HG03575 (cell line): ENCODE data around the gene DAD1.
A peak's percentile ranks its signal among the peaks of the same experiment; 100 is the strongest.
"Not testable (repeated sequence)": the region's sequence is repeated elsewhere in the genome, so short reads cannot be mapped to it uniquely, and the experiment has no call there.

ENCODE experiments used
- ATAC-seq: cut with Tn5 transposase; IDR thresholded peaks from one replicate; pipeline ENCODE4 v1.9.1; 2021; ENCODE audit not compliant: unreplicated experiment, insufficient number of reproducible peaks, low FRiP score; ENCODE audit errors: extremely low read depth

DAD1 gene

GRCh38 chr14:22544406-22544805, 44.6 kb downstream of the DAD1 start:
- ATAC-seq, result no peak

- not testable (repeated sequence) for ATAC-seq
Measured at GRCh38 chr14:22543570-22544357, 45.3 kb downstream of the DAD1 start.

GRCh38 chr14:22542360-22542759, 46.7 kb downstream of the DAD1 start:
- ATAC-seq, result no peak

- ATAC-seq, result no peak
Measured at GRCh38 chr14:22541721-22542120, 47.3 kb downstream of the DAD1 start.

- ATAC-seq, result no peak
Measured at GRCh38 chr14:22540811-22541360, 48.1 kb downstream of the DAD1 start.

GRCh38 chr14:22540293-22540692, 48.7 kb downstream of the DAD1 start:
- no peak for ATAC-seq

GRCh38 chr14:22539831-22540230, 49.2 kb downstream of the DAD1 start:
- ATAC-seq, result no peak

GRCh38 chr14:22538671-22539228, 50.3 kb downstream of the DAD1 start:
- ATAC-seq, result no peak

- no peak for ATAC-seq
Measured at GRCh38 chr14:22537436-22538310, 51.4 kb downstream of the DAD1 start.

GRCh38 chr14:22536853-22537338, 52.1 kb downstream of the DAD1 start:
- ATAC-seq, result peak; percentile 55

- ATAC-seq, result no peak
Measured at GRCh38 chr14:22535916-22536315, 53.1 kb downstream of the DAD1 start.

GRCh38 chr14:22535126-22535525, 53.9 kb downstream of the DAD1 start:
- ATAC-seq, result no peak

GRCh38 chr14:22534547-22534946, 54.5 kb downstream of the DAD1 start:
- no peak for ATAC-seq

- ATAC-seq, result no peak
Measured at GRCh38 chr14:22533739-22534359, 55.2 kb downstream of the DAD1 start.

GRCh38 chr14:22533057-22533704, 55.8 kb downstream of the DAD1 start:
- no peak for ATAC-seq

GRCh38 chr14:22532345-22533056, 56.5 kb downstream of the DAD1 start:
- ATAC-seq, result no peak

- peak; percentile 67 for ATAC-seq
Measured at GRCh38 chr14:22531451-22532344, 57.3 kb downstream of the DAD1 start.
